BE2C (cell line): ENCODE measurements around the gene RPGRIP1.
A peak's percentile ranks its signal among the peaks of the same experiment; 100 is the strongest.
"Not testable (repeated sequence)": the region's sequence is repeated elsewhere in the genome, so short reads cannot be mapped to it uniquely, and the experiment has no call there.

ENCODE experiments used
- DNase-seq: peaks from one replicate; pipeline ENCODE4 v3.0.0-alpha.2; 2020
- H3K27me3 ChIP-seq: fragments of 250-450 bp; sonication (Bioruptor Pico); 2 replicates; pipeline ENCODE4 v1.5.1; 2020; ENCODE audit warnings: mild to moderate bottlenecking
- H3K36me3 ChIP-seq: fragments of 250-450 bp; sonication (Bioruptor Pico); 2 replicates; pipeline ENCODE4 v1.5.1; 2020; ENCODE audit warnings: mild to moderate bottlenecking
- H3K4me1 ChIP-seq: fragments of 250-450 bp; sonication (Bioruptor Pico); 2 replicates; pipeline ENCODE4 v1.5.1; 2020
- H3K4me3 ChIP-seq: 2 replicates; pipeline ENCODE4 v1.5.1; 2011; ENCODE audit warnings: low read depth, low read length
- H3K9me3 ChIP-seq: fragments of 250-450 bp; sonication (Bioruptor Pico); 2 replicates; pipeline ENCODE4 v1.5.1; 2020
- CTCF ChIP-seq: IDR thresholded peaks from 2 replicates; pipeline ENCODE4 v1.5.1; 2012; ENCODE audit warnings: mild to moderate bottlenecking, low read depth, low read length

Gene RPGRIP1

DNA sequence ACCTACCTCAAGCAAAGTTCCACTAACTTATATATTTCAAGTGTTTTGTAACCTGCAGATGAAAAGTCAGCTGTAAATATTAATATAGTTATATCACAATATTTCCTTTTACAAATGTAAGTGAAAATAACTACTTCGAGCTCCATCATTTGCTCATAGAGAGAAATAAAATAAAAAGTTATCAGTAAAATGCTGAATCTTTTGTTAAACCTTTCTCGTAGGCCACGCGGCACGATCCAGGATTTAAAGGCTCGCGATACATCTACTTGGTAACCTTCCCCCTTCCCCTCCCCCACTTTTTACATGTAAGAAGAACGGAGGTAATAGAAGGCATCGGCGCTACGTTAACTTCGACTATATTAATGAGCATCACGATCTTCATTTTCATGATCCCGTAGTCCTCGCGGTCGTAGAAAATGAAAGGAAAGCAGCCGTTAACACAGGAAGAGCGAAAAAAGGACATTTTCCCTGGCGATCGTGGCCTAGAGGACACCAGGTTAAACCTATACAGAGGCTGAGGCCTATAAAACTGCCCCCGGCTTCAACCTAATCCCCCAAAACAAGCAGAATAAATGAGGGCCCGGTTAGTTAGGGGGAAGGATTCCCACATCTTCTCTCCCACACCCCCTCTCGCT lies 11.1 kb upstream of the RPGRIP1 start:
- Histone ChIP-seq H3K9me3 (no peaks in the 10 kb centered on the region), H3K4me3 (peak overlapping the region; percentile 98), H3K4me1 (peaks cover 3% of the 10 kb centered on the region; the same call in 1 of the 2 replicates), H3K27me3 (no peaks in the 10 kb centered on the region), H3K36me3 (peaks cover 52% of the 10 kb centered on the region)
- TF ChIP-seq CTCF: no peak
- DNase-seq: peak; percentile 53

DNA sequence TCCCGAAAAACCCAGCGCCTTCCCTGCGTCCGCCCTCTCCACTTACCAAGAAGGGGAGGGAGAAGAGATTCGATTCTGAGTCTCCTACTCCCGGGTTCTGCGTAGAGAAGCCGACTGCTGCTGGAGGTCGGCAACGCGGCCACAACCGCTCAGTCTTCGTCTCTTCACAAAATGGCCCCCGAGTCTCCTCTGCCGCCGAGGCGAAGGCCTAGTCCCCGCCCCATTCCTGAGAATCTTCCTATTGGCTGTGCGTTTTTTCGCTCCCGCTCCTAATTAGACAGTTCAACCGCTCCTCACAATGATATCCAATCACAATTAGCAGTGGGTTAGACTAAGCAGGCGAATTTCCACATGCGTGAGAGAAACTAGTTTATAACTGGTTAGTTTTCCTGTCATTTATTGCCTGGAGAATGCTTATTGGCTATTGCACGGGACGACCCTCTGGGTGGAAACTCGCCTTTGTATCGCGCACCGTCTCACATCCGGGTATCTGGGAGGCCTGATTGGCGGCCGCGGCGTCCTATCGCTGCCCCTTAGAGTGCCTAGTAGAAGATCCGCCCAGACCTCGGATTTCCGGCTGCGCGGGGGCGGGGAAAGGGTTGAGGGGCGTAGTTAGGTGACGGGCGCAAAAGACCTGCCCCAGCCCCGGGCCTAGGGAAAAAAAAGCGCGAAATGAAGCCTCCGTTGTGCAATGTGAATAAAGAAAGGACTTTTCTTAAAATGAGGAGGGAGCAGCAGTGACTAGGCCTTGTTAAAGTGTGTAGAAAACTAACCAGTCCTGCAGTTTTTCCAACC lies 10.4 kb upstream of the RPGRIP1 start, which contains the start of gene HNRNPC:
TSS of gene HNRNPC (minus strand) at position 191 of the 795 bp plus-strand sequence. CDS start 35,249 bp downstream, outside the sequence.
- H3K36me3 ChIP-seq: peaks cover 45% of the 10 kb centered on the region
- no peak for TF ChIP-seq CTCF
- H3K27me3 ChIP-seq: no peaks in the 10 kb centered on the region
- H3K9me3 ChIP-seq: no peaks in the 10 kb centered on the region
- peaks cover 3% of the 10 kb centered on the region; the same call in 1 of the 2 replicates for H3K4me1 ChIP-seq
- peak; percentile 99 for DNase-seq
- H3K4me3 ChIP-seq: peak within 1 kb of the TSS; percentile 98

- not testable (repeated sequence) for DNase-seq, H3K4me3 ChIP-seq, H3K4me1 ChIP-seq, H3K27me3 ChIP-seq, H3K9me3 ChIP-seq
- peaks cover 15% of the 10 kb centered on the region for H3K36me3 ChIP-seq
Measured at GRCh38 chr14:21272661-21273060, 7.2 kb upstream of the RPGRIP1 start.

GRCh38 chr14:21275261-21275858 lies 4.5 kb upstream of the RPGRIP1 start:
- Histone ChIP-seq H3K4me3 (no peak overlapping the region), H3K4me1 (no peaks in the 10 kb centered on the region), H3K36me3 (no peaks in the 10 kb centered on the region), H3K27me3 (no peaks in the 10 kb centered on the region), H3K9me3 (no peaks in the 10 kb centered on the region)
- TF ChIP-seq CTCF: no peak
- DNase-seq: no peak

GRCh38 chr14:21278632-21279031 lies 1.3 kb upstream of the RPGRIP1 start:
- no peaks in the 10 kb centered on the region for H3K27me3 ChIP-seq
- no peaks in the 10 kb centered on the region for H3K36me3 ChIP-seq
- H3K4me1 ChIP-seq: no peaks in the 10 kb centered on the region
- H3K4me3 ChIP-seq: no peak overlapping the region
- H3K9me3 ChIP-seq: no peaks in the 10 kb centered on the region
- TF ChIP-seq CTCF: no peak
- DNase-seq: no peak

- H3K4me3 ChIP-seq, DNase-seq, H3K4me1 ChIP-seq, H3K36me3 ChIP-seq, H3K27me3 ChIP-seq, H3K9me3 ChIP-seq: not testable (repeated sequence)
Measured at GRCh38 chr14:21281917-21282316, 2.0 kb downstream of the RPGRIP1 start.

- not testable (repeated sequence) for DNase-seq, H3K27me3 ChIP-seq, H3K36me3 ChIP-seq, H3K9me3 ChIP-seq, H3K4me1 ChIP-seq, H3K4me3 ChIP-seq
Measured at GRCh38 chr14:21286516-21286915, 6.6 kb downstream of the RPGRIP1 start.
